AG04450 (cell line): ENCODE results near the gene OAS2. TPM values are rescaled to one million over a fixed set of nuclear protein-coding genes. Genes with fewer than 3 reads are reported as not detected.

Source experiments
- CTCF ChIA-PET: fragments of 300-600, 350-600 bp; formaldehyde crosslinking; extraction: SDS; loops from one replicate; lab custom pipeline; 2022; ENCODE audit warnings: antibody characterized with exemption, inconsistent platforms; lab: Charles Lee
- POLR2A ChIA-PET: fragments of 350-600 bp; formaldehyde crosslinking; extraction: SDS; loops from one replicate; lab custom pipeline; 2021; ENCODE audit warnings: antibody characterized with exemption, inconsistent platforms; lab: Yijun Ruan, JAX
- DNase-seq: peaks from one replicate; pipeline ENCODE4 v3.0.0-alpha.2; 2011; ENCODE audit warnings: low read depth, low spot score
- H3K27ac ChIP-seq: one replicate; pipeline ENCODE4 v1.5.1; 2012; ENCODE audit warnings: low read depth, low read length, control low read depth
- H3K27me3 ChIP-seq: one replicate; pipeline ENCODE4 v1.6.0; 2012; ENCODE audit warnings: low read length; ENCODE audit not compliant: control insufficient read depth, insufficient read depth
- H3K4me3 ChIP-seq: 2 replicates; pipeline ENCODE4 v1.5.1; 2011; ENCODE audit warnings: mild to moderate bottlenecking, low read depth, low read length, control low read depth
- H3K9me3 ChIP-seq: 2 replicates; pipeline ENCODE4 v1.5.1; 2012; ENCODE audit warnings: low read length; ENCODE audit not compliant: control insufficient read depth, insufficient read depth
- polyA minus RNA-seq: library from RNA; depleted of rRNA, polyadenylated mRNA; stranded (reverse); fragments of >200 nt; gene quantifications from 2 replicates; pipeline ENCODE4 v1.2.3, GENCODE V29; 2011; rRNA and poly(A)+ RNA removed
- polyA plus RNA-seq: library from polyadenylated mRNA; depleted of rRNA; stranded (reverse); fragments of >200 nt; gene quantifications from 2 replicates; pipeline ENCODE4 v1.2.3, GENCODE V29; 2011; rRNA removed
- TF ChIP-seq, protein P1 (sequence below): IDR thresholded peaks from 2 replicates; pipeline ENCODE4 v1.5.1; 2011; ENCODE audit warnings: low read depth, low read length, control low read depth, inconsistent platforms

Gene OAS2
- 0.12 and 0.21 TPM in 2 replicates for polyA plus RNA-seq
- 0.09 and 0.30 TPM in 2 replicates for polyA minus RNA-seq

DNA sequence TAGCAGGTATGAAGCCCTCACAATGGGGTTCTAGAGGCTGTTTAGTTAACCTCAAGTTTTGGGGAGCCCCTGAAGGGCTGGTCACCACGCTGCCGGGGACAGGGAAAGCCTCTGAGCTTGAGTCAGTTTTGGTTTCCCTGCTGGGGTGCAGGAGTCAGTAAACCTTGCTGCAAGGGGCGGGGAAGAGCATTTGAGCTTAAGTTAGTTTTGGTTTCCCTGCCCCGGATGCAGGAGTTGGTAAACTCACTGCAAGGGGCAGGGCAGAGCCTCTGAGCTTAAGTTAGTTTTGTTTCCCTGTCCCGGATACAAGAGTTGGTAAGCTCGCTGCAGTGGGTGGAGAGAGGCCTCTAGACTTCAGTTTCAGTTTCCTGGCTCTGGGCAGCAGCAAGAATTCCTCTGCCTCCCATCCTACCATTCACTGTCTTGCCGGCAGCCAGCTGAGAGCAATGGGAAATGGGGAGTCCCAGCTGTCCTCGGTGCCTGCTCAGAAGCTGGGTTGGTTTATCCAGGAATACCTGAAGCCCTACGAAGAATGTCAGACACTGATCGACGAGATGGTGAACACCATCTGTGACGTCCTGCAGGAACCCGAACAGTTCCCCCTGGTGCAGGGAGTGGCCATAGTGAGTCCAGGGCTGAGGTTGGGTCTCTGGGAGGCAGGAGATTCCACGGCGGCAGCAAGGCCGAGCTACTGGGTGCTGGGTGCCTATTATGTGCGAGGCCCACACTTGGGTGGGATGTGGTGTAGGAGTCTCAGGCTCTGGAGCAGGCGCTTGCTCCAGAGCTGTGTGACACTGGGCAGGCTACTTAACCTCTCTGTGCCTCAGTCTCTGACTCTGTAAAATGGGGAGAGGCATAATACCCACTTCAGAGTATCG lies at the start of gene OAS2:
Gene OAS2 (plus strand): TSS at position 357 of the 878 bp plus-strand sequence. CDS start 90 bp downstream, at position 447.
- CTCF ChIA-PET = interaction anchor here (1.4 to 3.1 kb wide), 3 partner anchors 15 to 16 kb away, joined by 4 to 23 read pairs (median 10); no protein-coding TSS in a partner anchor
- no peak within 1 kb of the TSS for H3K4me3 ChIP-seq
- POLR2A ChIA-PET = no interaction called here
- DNase-seq = no peak
- H3K27me3 ChIP-seq = no peaks in the 10 kb centered on the region
- TF ChIP-seq, protein P1, sequence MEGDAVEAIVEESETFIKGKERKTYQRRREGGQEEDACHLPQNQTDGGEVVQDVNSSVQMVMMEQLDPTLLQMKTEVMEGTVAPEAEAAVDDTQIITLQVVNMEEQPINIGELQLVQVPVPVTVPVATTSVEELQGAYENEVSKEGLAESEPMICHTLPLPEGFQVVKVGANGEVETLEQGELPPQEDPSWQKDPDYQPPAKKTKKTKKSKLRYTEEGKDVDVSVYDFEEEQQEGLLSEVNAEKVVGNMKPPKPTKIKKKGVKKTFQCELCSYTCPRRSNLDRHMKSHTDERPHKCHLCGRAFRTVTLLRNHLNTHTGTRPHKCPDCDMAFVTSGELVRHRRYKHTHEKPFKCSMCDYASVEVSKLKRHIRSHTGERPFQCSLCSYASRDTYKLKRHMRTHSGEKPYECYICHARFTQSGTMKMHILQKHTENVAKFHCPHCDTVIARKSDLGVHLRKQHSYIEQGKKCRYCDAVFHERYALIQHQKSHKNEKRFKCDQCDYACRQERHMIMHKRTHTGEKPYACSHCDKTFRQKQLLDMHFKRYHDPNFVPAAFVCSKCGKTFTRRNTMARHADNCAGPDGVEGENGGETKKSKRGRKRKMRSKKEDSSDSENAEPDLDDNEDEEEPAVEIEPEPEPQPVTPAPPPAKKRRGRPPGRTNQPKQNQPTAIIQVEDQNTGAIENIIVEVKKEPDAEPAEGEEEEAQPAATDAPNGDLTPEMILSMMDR = no peak
- H3K9me3 ChIP-seq = no peaks in the 10 kb centered on the region
- peak within 1 kb of the TSS; percentile 31 for H3K27ac ChIP-seq

DNA sequence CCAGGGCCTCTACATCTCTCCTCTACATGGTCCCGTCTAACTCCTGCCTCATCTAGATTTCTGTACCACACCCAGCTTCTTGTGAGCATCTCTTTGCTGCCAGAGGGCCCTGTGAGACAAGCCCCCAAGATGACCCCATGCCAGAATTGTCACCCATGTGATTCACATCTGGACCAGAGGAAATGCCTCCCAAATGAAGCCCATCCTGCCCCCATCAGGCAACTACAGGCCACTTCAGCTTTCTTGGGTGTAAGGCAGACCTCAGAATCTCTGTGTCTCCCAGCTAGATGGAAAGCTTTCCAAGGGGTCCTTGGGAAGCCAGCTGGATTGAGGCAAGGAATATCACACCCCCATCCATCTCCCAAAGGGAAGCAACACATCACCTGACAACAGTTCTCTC lies 49.3 kb upstream of the OAS2 start:
- DNase-seq = no peak
- no peak overlapping the region for H3K27ac ChIP-seq
- POLR2A ChIA-PET = no interaction called here
- peaks cover 2% of the 10 kb centered on the region for H3K27me3 ChIP-seq
- TF ChIP-seq, protein P1 = no peak
- H3K9me3 ChIP-seq = no peaks in the 10 kb centered on the region
- CTCF ChIA-PET = no interaction called here
- H3K4me3 ChIP-seq = no peak overlapping the region

GRCh38 chr12:112929715-112930114 lies 48.6 kb upstream of the OAS2 start:
- TF ChIP-seq, protein P1 = no peak
- POLR2A ChIA-PET = no interaction called here

DNA sequence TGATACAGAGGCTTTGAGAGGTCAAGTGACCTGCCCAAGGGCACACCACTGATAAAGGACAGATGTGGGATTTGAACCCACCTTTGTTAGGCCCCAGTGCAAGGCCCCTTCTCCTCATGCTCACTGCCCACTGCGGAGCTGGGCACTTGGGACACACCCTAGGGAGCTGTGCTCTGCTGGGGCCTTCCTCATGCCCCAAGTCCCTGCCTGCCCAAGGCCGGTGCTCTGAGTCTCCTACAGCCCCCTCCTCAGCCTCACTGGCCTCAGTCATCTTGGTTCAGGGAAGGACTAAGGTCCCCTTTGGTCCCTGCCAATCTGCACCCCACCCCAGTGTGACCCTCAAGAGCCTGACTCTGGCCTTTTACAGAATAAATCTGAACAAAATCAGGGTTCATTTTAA lies 48.0 kb upstream of the OAS2 start:
- ChIA-PET CTCF (no interaction called here), POLR2A (no interaction called here)
- Histone ChIP-seq H3K4me3 (no peak overlapping the region), H3K27me3 (peaks cover 2% of the 10 kb centered on the region), H3K9me3 (no peaks in the 10 kb centered on the region), H3K27ac (no peak overlapping the region)
- no peak for DNase-seq
- TF ChIP-seq, protein P1 = no peak

More at GRCh38 chr12:112929715-112930114, 48.6 kb upstream of the OAS2 start:
- H3K4me3 ChIP-seq = no peak overlapping the region
- DNase-seq = no peak
- H3K27ac ChIP-seq = no peak overlapping the region
- H3K27me3 ChIP-seq = peaks cover 2% of the 10 kb centered on the region
- CTCF ChIA-PET = no interaction called here
- H3K9me3 ChIP-seq = no peaks in the 10 kb centered on the region

DNA sequence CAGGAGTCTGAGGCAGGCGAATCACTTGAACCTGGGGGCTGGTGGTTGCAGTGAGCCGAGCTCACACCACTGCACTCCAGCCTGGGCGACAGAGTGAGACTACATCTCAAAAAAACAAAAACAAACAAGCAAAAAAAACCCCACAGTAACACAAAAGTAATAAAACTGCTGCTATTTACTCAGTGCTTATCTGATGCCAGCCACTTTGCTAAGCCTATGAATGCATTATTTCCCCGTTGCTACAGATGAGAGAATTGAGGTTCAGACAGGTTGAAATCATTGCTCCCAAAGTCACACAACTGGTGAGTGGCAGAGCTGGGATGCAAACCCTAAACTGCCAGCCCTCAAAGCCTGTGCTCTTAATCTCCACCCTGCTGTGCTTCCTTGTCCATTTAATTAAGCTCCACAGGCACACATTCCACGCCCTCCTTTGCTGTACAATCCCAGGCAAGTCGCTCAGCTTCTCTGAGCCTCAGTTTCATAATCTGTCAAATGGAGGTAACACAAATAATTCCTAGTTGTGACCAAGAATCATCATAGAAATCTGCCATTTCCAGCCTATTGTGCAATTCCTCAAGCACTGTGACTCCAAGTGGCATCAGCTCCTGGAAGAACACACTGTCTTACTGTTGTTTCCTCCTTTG lies 45.7 kb upstream of the OAS2 start:
- CTCF ChIA-PET = interaction anchor here (0.5 kb wide), 1 partner anchor 33 kb away, joined by 4 read pairs; no protein-coding TSS in a partner anchor
- POLR2A ChIA-PET = no interaction called here
- Histone ChIP-seq H3K9me3 (no peaks in the 10 kb centered on the region), H3K27ac (no peak overlapping the region), H3K4me3 (no peak overlapping the region), H3K27me3 (peaks cover 2% of the 10 kb centered on the region)
- TF ChIP-seq, protein P1 = no peak
- DNase-seq = no peak
